ENCODE data around the gene TIMM50.

DNA sequence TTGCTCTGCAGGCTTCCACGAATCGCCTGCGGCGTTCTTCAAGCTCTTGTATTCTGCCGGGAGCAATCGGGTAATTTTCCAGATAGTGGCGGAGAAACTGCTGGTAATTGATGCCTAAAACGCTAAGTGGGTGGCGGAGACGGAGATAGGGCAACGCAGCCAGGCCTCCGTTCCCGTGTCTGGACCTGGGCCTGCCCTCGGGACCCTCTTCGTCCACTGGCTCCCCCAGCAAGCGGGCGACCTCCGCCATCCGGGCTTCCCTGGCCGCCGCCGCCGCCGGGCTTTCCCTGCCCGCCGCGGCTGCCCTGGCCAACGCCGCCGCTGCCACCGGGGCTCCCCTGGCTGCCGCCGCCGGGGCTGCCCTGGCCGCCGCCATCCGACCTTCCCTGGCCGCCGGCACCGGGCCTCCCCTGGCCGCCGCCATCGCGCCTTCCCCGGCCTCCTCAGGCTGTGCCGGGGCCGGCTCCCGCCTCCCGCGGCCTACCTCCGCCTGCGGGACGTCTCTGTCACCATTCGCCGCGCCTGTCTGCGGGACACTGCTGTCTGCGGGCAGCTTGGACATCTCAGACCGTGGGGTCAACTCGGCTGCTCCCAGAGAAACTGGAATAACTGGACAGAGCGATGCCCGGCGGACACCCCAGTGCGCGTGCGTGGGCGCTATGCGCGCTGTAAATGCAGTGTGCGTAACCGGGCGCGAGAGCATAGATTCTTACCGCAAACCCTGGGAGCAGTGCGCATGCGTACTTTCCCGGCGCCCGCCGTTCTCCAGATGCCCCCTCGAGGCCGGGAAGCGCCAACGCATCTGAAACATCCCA is 59.1 kb downstream of the TIMM50 start, which contains the start of gene EID2:
- TF ChIP-seq POLR2AphosphoS5 (IDR thresholded peaks at IDR 0.05; ENCODE audit: low read depth, low read length) (peak; percentile 92), REST (IDR thresholded peaks at IDR 0.05; ENCODE audit: insufficient read depth in 1 of 2, low read depth in 2 of 2, low read length in 2 of 2) (peak in 1 of 2 experiments; percentile 58; a peak in 1 of 4 replicates)
